C4-2B (cell line): ENCODE measurements around the gene NFATC2.

Source experiments
- CTCF ChIP-seq: fragments of 450-650 bp; conservative IDR thresholded peaks from 2 replicates; pipeline ENCODE4 v1.5.1; 2017; ENCODE audit warnings: mild to moderate bottlenecking
- ZFX ChIP-seq: fragments of 450-650 bp; IDR thresholded peaks from 2 replicates; pipeline ENCODE4 v1.6.1; 2017

- no peak for TF ChIP-seq CTCF
- no peak for TF ChIP-seq ZFX
Measured at GRCh38 chr20:51420805-51421204, 121.7 kb downstream of the NFATC2 start.
